Thymus (tissue), 11 donors: ENCODE measurements around the gene INSYN1. TPM values are rescaled to one million over a fixed set of nuclear protein-coding genes. Genes with fewer than 3 reads are reported as not detected.
"Not testable (repeated sequence)": the region's sequence is repeated elsewhere in the genome, so short reads cannot be mapped to it uniquely, and the experiment has no call there.

Source experiments
- DNase-seq, 9 donors: peaks; one replicate each; pipeline ENCODE4 v3.0.0-alpha.2; 2013; ENCODE audit warnings: low spot score in 9 of 9, low read depth in 6 of 9, missing footprints in 1 of 9
- H3K27ac ChIP-seq, 2 donors: one replicate each; pipeline ENCODE4 v1.5.1; 2013; ENCODE audit warnings: control low read depth in 1 of 2, low read depth in 1 of 2, low read length in 1 of 2, mild to moderate bottlenecking in 1 of 2, moderate library complexity in 1 of 2
- H3K27me3 ChIP-seq, 2 donors: one replicate each; pipeline ENCODE4 v1.5.1; 2013; ENCODE audit warnings: low read length in 1 of 2; ENCODE audit not compliant: control insufficient read depth in 2 of 2, insufficient read depth in 1 of 2
- H3K36me3 ChIP-seq, 2 donors: one replicate each; pipeline ENCODE4 v1.5.1; 2013; ENCODE audit warnings: low read length in 1 of 2, mild to moderate bottlenecking in 1 of 2, moderate library complexity in 1 of 2; ENCODE audit not compliant: control insufficient read depth in 2 of 2, insufficient read depth in 2 of 2
- H3K4me1 ChIP-seq, 2 donors: one replicate each; pipeline ENCODE4 v1.5.1; 2013; ENCODE audit warnings: low read length in 2 of 2; ENCODE audit not compliant: control insufficient read depth in 2 of 2, insufficient read depth in 2 of 2
- H3K4me3 ChIP-seq, 2 donors: one replicate each; pipeline ENCODE4 v1.5.1; 2013; ENCODE audit warnings: low read length in 2 of 2, control low read depth in 1 of 2, mild to moderate bottlenecking in 1 of 2
- H3K9me3 ChIP-seq, 2 donors: one replicate each; pipeline ENCODE4 v1.5.1; 2013; ENCODE audit warnings: low read length in 1 of 2, mild to moderate bottlenecking in 1 of 2; ENCODE audit not compliant: control insufficient read depth in 2 of 2, insufficient read depth in 1 of 2
- WGBS: extraction: QIAGEN DNeasy Blood & Tissue Kit; methylation state at CpG from one replicate; pipeline ENCODE4 v1.1.7; 2013; 5-methylcytosine and 5-hydroxymethylcytosine counted together
- polyA plus RNA-seq: library from polyadenylated mRNA; stranded (reverse); fragments of 200-250 nt; gene quantifications from one replicate; pipeline ENCODE4 v1.2.3, GENCODE V29; 2013
- total RNA-seq: library from RNA; stranded (reverse); fragments of 120-200 nt; gene quantifications from one replicate; pipeline ENCODE4 v1.2.4, GENCODE V29; 2013
- donor health status: healthy.

INSYN1 gene
- total and polyA plus RNA-seq, 2 donors, result 0.61 to 1.1 TPM

- WGBS, result 32% methylated on average over 7 of the region's 7 CpGs
- Histone ChIP-seq H3K27ac (no peak overlapping the region), H3K27me3 (peaks cover 9 to 57% of the 10 kb centered on the region in 2 donors), H3K4me1 (no peaks in the 10 kb centered on the region), H3K4me3 (no peak overlapping the region), H3K36me3 (no peaks in the 10 kb centered on the region), H3K9me3 (no peaks in the 10 kb centered on the region)
- DNase-seq, result no peak
These were observed 6.3 kb downstream of the INSYN1 start for GRCh38 chr15:73746883-73747282.

- no peaks in the 10 kb centered on the region for H3K4me1 ChIP-seq
- H3K9me3 ChIP-seq, result no peaks in the 10 kb centered on the region
- H3K36me3 ChIP-seq, result no peaks in the 10 kb centered on the region
- no peak overlapping the region for H3K27ac ChIP-seq
- WGBS, result 44% methylated on average over 8 of the region's 8 CpGs
- no peak overlapping the region for H3K4me3 ChIP-seq
- DNase-seq, result no peak
- peaks cover 4 to 50% of the 10 kb centered on the region in 2 donors for H3K27me3 ChIP-seq
These were observed 6.9 kb downstream of the INSYN1 start for GRCh38 chr15:73746261-73746660.

GRCh38 chr15:73745073-73745472 lies 8.1 kb downstream of the INSYN1 start:
- Histone ChIP-seq H3K36me3 (no peaks in the 10 kb centered on the region), H3K27ac (no peak overlapping the region), H3K9me3 (no peaks in the 10 kb centered on the region), H3K4me3 (no peak overlapping the region), H3K4me1 (no peaks in the 10 kb centered on the region), H3K27me3 (peaks cover 0 to 39% of the 10 kb centered on the region in 2 donors)
- WGBS, result 61% methylated on average over 7 of the region's 7 CpGs
- DNase-seq, result no peak

- Histone ChIP-seq H3K4me3 (no peak overlapping the region), H3K9me3 (no peaks in the 10 kb centered on the region), H3K4me1 (no peaks in the 10 kb centered on the region), H3K36me3 (no peaks in the 10 kb centered on the region), H3K27ac (no peak overlapping the region), H3K27me3 (peaks cover 0 to 31% of the 10 kb centered on the region in 2 donors)
- WGBS, result 73% methylated on average over 1 of the region's 1 CpG
- DNase-seq, result no peak
These were observed 8.9 kb downstream of the INSYN1 start for GRCh38 chr15:73744293-73744692.

- WGBS, result 85% methylated on average over 3 of the region's 3 CpGs
- DNase-seq, result no peak
- no peaks in the 10 kb centered on the region for H3K9me3 ChIP-seq
- H3K27ac ChIP-seq, result no peak overlapping the region
- H3K4me1 ChIP-seq, result no peaks in the 10 kb centered on the region
- no peaks in the 10 kb centered on the region for H3K36me3 ChIP-seq
- no peak overlapping the region for H3K4me3 ChIP-seq
- peaks cover 0 to 4% of the 10 kb centered on the region in 2 donors for H3K27me3 ChIP-seq
These were observed 11.8 kb downstream of the INSYN1 start for GRCh38 chr15:73741321-73741836.

- no peaks in the 10 kb centered on the region for H3K4me1 ChIP-seq
- H3K27ac ChIP-seq, result no peak overlapping the region
- no peak overlapping the region for H3K4me3 ChIP-seq
- 96% methylated on average over 25 of the region's 25 CpGs for WGBS
- no peaks in the 10 kb centered on the region for H3K36me3 ChIP-seq
- no peaks in the 10 kb centered on the region for H3K9me3 ChIP-seq
- no peaks in the 10 kb centered on the region for H3K27me3 ChIP-seq
- DNase-seq, result no peak
These were observed 12.8 kb downstream of the INSYN1 start for GRCh38 chr15:73740152-73741048.

GRCh38 chr15:73737535-73737934 lies 15.6 kb downstream of the INSYN1 start:
- Histone ChIP-seq H3K4me1 (no peaks in the 10 kb centered on the region), H3K27me3 (no peaks in the 10 kb centered on the region), H3K27ac (no peak overlapping the region), H3K9me3 (peaks cover 0 to 1% of the 10 kb centered on the region in 2 donors), H3K36me3 (no peaks in the 10 kb centered on the region), H3K4me3 (no peak overlapping the region)
- no peak for DNase-seq
- 85% methylated on average over 7 of the region's 7 CpGs for WGBS

- WGBS, result 89% methylated on average over 3 of the region's 3 CpGs
- Histone ChIP-seq H3K9me3 (peaks cover 0 to 1% of the 10 kb centered on the region in 2 donors), H3K4me1 (no peaks in the 10 kb centered on the region), H3K27me3 (no peaks in the 10 kb centered on the region), H3K27ac (no peak overlapping the region), H3K36me3 (no peaks in the 10 kb centered on the region), H3K4me3 (no peak overlapping the region)
- DNase-seq, result no peak
These were observed 20.2 kb downstream of the INSYN1 start for GRCh38 chr15:73732930-73733329.

GRCh38 chr15:73732051-73732450 lies 21.1 kb downstream of the INSYN1 start:
- not testable (repeated sequence) for H3K27ac ChIP-seq, H3K9me3 ChIP-seq, DNase-seq, H3K4me1 ChIP-seq, H3K27me3 ChIP-seq, H3K36me3 ChIP-seq, H3K4me3 ChIP-seq
- 98% methylated on average over 29 of the region's 29 CpGs for WGBS
